ENCODE measurements around the gene ELAC1. TPM values are rescaled to one million over a fixed set of nuclear protein-coding genes. Genes with fewer than 3 reads are reported as not detected.

Gene ELAC1, protein sequence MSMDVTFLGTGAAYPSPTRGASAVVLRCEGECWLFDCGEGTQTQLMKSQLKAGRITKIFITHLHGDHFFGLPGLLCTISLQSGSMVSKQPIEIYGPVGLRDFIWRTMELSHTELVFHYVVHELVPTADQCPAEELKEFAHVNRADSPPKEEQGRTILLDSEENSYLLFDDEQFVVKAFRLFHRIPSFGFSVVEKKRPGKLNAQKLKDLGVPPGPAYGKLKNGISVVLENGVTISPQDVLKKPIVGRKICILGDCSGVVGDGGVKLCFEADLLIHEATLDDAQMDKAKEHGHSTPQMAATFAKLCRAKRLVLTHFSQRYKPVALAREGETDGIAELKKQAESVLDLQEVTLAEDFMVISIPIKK
- 7.5 TPM for polyA plus RNA-seq (2012; ENCODE audit: missing spikeins)

GRCh38 chr18:50967714-50968661 lies at the start of gene ELAC1:
ELAC1 (plus strand) TSS chr18:50968040; CDS start chr18:50974405, 6,365 bp downstream.
- peak; percentile 77 for DNase-seq (ENCODE audit: insufficient read length)
- TF ChIP-seq POLR2A (IDR thresholded peaks at IDR 0.05; ENCODE audit: low read depth, low read length) (peak; percentile 94), POLR2AphosphoS5 (IDR thresholded peaks at IDR 0.05; ENCODE audit: low read depth, low read length) (peak; percentile 81; the same call in 1 of the 2 replicates), TAF1 (IDR thresholded peaks at IDR 0.05; ENCODE audit: borderline replicate concordance, low read depth, low read length) (peak; percentile 97)
- peak; percentile 97 for FAIRE-seq

DNA sequence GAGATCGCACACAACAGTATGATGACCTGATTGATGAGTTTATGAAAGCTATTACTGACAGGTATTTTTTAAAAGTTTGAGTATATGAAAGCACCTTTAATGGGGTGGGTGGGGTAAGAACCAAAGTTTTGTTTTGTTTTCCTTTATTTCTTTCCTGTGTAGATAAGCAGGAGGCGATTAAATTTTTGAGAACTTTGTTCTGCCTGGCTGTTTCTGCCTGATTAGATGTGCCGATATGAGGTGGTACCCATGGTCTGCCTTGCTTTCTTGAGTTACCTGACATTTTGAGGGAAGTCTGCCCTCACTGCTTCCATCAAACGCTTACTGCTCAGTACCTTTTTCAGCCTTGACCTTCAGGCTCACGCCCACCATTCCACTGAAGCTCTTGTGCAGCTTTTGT lies 49.7 kb upstream of the ELAC1 start:
- TF ChIP-seq TAF1 (IDR thresholded peaks at IDR 0.05; ENCODE audit: borderline replicate concordance, low read depth, low read length) (no peak), POLR2A (IDR thresholded peaks at IDR 0.05; ENCODE audit: low read depth, low read length) (no peak), POLR2AphosphoS5 (IDR thresholded peaks at IDR 0.05; ENCODE audit: low read depth, low read length) (no peak)
- DNase-seq (ENCODE audit: insufficient read length) (no peak), FAIRE-seq (no peak)

DNA sequence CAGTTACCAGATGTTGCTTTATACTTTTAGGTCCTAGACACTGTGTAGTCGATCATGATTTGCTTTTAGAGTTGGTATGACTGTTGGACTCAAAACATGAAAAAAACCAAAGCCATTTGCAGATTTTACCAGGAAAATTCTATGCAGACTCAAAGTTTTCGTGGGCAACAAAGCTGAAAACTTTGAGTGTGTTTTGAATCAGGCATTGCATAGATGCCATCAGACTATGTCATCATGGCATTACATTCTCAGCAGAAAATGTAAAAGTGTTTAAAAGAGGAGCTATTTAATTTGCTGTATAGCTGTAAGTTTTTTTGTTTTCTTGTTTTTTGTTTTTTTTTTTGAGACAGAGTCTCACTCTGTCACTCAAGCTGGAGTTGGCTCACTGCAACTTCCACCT lies 43.5 kb upstream of the ELAC1 start:
- no peak for DNase-seq (ENCODE audit: insufficient read length)
- no peak for TF ChIP-seq POLR2A (IDR thresholded peaks at IDR 0.05; ENCODE audit: low read depth, low read length)
- TF ChIP-seq POLR2AphosphoS5 (IDR thresholded peaks at IDR 0.05; ENCODE audit: low read depth, low read length): no peak
- no peak for TF ChIP-seq TAF1 (IDR thresholded peaks at IDR 0.05; ENCODE audit: borderline replicate concordance, low read depth, low read length)
- no peak for FAIRE-seq

DNA sequence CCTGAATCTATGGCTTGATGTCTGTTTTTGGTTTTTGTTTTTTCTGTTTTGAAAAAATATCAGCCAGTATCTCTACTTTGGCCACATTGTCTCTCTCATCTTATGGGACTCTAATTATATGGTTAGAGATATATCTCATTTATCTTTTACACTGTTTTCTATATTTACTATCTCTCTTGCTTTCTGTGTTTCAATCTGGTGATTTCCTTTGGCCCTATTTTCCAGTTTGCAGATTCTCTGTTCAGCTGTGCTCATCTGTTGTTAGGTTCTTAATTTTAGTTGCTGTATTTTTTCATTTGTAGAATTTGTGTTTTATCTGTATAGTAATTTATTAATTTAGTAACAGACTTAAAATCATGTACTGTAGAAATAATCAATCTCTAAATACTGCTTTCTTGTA lies 41.3 kb upstream of the ELAC1 start:
- FAIRE-seq (no peak), DNase-seq (ENCODE audit: insufficient read length) (no peak)
- no peak for TF ChIP-seq TAF1 (IDR thresholded peaks at IDR 0.05; ENCODE audit: borderline replicate concordance, low read depth, low read length)
- TF ChIP-seq POLR2A (IDR thresholded peaks at IDR 0.05; ENCODE audit: low read depth, low read length): no peak
- no peak for TF ChIP-seq POLR2AphosphoS5 (IDR thresholded peaks at IDR 0.05; ENCODE audit: low read depth, low read length)

DNA sequence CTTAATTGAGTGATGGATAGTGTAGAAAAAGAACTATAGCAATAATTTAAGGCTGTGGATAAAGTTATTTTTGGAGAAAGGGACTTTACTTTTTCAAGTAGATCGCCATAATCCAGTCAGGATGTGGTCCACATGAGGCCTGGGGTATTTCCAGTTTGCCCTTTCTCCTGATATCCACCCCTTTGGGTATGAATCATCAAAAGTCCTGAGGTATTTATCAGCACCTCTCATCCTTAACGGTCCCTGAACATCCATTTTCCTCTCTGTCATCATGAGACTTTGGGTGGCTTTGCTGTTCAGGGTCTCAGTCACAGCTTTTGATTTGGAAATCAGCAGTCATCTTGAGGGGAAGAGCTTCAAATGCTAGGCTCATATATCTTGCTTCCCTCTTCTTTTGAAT lies 39.3 kb upstream of the ELAC1 start:
- TF ChIP-seq POLR2AphosphoS5 (IDR thresholded peaks at IDR 0.05; ENCODE audit: low read depth, low read length) (no peak), TAF1 (IDR thresholded peaks at IDR 0.05; ENCODE audit: borderline replicate concordance, low read depth, low read length) (no peak), POLR2A (IDR thresholded peaks at IDR 0.05; ENCODE audit: low read depth, low read length) (no peak)
- DNase-seq (ENCODE audit: insufficient read length): no peak
- FAIRE-seq: no peak

GRCh38 chr18:50933684-50934083 lies 34.2 kb upstream of the ELAC1 start:
- no peak for TF ChIP-seq TAF1 (IDR thresholded peaks at IDR 0.05; ENCODE audit: borderline replicate concordance, low read depth, low read length)
- FAIRE-seq (no peak), DNase-seq (ENCODE audit: insufficient read length) (no peak)

DNA sequence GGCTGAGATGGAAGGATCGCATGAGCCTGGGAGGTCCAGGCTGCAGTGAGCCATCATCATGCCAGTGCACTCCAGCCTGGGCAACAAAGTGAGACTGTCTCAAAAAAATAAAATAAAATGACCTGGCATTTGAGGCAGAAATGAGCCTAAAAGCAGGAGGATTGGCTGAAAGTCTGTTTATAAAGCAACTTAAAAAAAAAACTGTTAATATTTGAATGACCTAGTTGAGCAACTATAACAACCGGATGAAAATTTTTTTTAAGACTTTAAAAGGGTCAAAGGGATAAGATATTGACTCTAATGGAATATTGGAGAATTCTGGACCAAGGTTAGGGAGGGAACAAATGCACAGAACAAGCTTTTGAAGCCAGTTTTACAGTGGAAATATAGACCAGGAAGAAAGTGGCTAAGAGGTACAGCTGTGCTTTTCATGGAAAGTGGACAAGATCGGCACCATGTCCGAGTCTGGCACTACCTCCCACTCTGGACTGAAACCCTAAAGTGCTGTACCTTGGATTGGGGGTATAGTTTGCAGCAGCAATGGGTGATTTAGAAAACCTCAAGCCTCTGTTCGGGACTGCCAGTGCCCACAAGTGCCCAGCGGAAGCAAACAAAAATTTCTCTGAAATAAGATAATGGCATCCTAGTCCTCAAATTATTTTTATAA lies 33.2 kb upstream of the ELAC1 start:
- FAIRE-seq (no peak), DNase-seq (ENCODE audit: insufficient read length) (no peak)
- no peak for TF ChIP-seq POLR2AphosphoS5 (IDR thresholded peaks at IDR 0.05; ENCODE audit: low read depth, low read length)
- TF ChIP-seq TAF1 (IDR thresholded peaks at IDR 0.05; ENCODE audit: borderline replicate concordance, low read depth, low read length): no peak
- TF ChIP-seq POLR2A (IDR thresholded peaks at IDR 0.05; ENCODE audit: low read depth, low read length): no peak

- DNase-seq (ENCODE audit: insufficient read length) (no peak), FAIRE-seq (no peak)
- TF ChIP-seq POLR2AphosphoS5 (IDR thresholded peaks at IDR 0.05; ENCODE audit: low read depth, low read length): no peak
- TF ChIP-seq POLR2A (IDR thresholded peaks at IDR 0.05; ENCODE audit: low read depth, low read length): no peak
- TF ChIP-seq TAF1 (IDR thresholded peaks at IDR 0.05; ENCODE audit: borderline replicate concordance, low read depth, low read length): no peak
These were observed 32.2 kb upstream of the ELAC1 start for GRCh38 chr18:50935493-50936191.

DNA sequence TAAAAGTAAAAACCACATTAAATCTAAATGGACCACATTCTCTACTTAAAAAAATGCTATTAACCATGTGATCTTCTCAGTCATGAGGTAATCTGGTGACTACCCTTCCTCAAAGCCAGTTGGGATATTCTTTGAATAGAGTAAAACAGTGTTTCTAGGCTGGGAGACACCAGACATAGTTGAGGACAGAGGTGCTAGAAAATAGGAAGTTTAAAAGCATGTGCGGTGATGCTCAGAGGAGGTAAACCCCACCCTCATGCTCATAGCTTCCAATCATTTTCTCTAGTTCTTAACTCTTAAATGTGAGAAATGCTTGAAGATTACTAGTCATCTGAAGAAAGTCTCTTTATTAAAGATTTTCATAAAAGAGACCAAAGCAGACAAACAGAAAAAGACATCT lies 30.7 kb upstream of the ELAC1 start:
- no peak for DNase-seq (ENCODE audit: insufficient read length)
- no peak for TF ChIP-seq POLR2AphosphoS5 (IDR thresholded peaks at IDR 0.05; ENCODE audit: low read depth, low read length)
- no peak for TF ChIP-seq POLR2A (IDR thresholded peaks at IDR 0.05; ENCODE audit: low read depth, low read length)
- TF ChIP-seq TAF1 (IDR thresholded peaks at IDR 0.05; ENCODE audit: borderline replicate concordance, low read depth, low read length): no peak
- FAIRE-seq: no peak

- FAIRE-seq: no peak
- TF ChIP-seq TAF1 (IDR thresholded peaks at IDR 0.05; ENCODE audit: borderline replicate concordance, low read depth, low read length) (no peak), POLR2AphosphoS5 (IDR thresholded peaks at IDR 0.05; ENCODE audit: low read depth, low read length) (no peak), POLR2A (IDR thresholded peaks at IDR 0.05; ENCODE audit: low read depth, low read length) (no peak)
These were observed 28.9 kb upstream of the ELAC1 start for GRCh38 chr18:50938912-50939311.

More at GRCh38 chr18:50938912-50939311, 28.9 kb upstream of the ELAC1 start:
- DNase-seq (ENCODE audit: insufficient read length): no peak

All from GM12892 (cell line).